Measurements from ENCODE around the gene GAL3ST2. TPM values are rescaled to one million over a fixed set of nuclear protein-coding genes. Genes with fewer than 3 reads are reported as not detected.
A peak's percentile ranks its signal among the peaks of the same experiment; 100 is the strongest.

The GAL3ST2 gene
- total and polyA plus RNA-seq, 2 of the 8 experiments (the other 6 are each of a cell fraction or from before 2014, with no cell fraction given): not detected

DNA sequence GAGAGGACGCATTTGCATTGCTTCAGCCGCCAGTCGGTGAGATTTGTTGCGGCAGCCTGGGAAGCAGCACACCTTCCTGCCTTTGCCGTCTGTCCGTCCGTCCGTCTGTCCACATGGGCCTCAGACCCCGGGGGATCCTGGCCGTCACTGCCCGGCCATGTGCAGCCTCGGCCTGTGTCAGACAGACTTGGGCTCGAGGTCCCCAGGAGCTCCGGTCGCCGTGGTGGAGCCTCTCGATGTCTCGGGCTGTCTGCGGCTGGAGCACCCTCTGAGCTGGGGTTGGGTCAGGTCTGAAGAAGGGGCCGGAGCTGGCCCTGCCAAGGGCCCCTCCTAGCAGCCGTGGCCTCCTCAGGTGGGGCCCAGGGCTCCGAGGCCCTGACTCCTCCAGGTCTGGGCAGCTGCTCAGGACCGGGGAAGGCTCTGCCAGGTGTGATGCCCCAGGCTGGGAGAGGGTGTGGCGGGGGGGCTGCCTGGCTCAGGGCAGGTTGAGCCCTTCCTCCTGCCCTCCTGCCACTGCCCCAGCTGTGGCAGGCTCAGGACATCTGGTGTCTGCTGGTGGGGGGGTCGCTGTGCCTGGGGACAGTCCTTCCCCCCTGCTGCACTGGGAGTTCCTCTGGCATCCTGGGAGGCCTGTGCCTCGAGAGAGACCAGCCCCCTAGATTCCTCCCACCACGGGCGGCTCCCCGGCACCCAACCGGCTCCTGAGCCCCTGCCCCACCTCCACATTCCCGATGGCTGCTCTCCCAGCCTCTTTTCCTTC, 44.2 kb downstream of the GAL3ST2 start:
- 87% methylated on average over 30 of the region's 31 CpGs; no CpG with 5 or more reads in 1 of the 2 experiments for WGBS, 2 experiments (ENCODE audit: extremely low coverage in 1 of 2, insufficient coverage in 1 of 2, insufficient read length in 1 of 2, insufficient replicate concordance in 2 of 2, low coverage in 1 of 2, low lambda C conversion rate in 2 of 2, missing lambda C conversion rate in 1 of 2)
- H3K4me3 ChIP-seq (ENCODE audit: extremely low read depth in 1 of 4, insufficient read depth in 2 of 4, low read depth in 3 of 4, low read length in 4 of 4): no peak overlapping the region
- peaks cover 0 to 9% (median 0%) of the 10 kb centered on the region in 4 experiments; a peak in 2 of 7 replicates for H3K4me1 ChIP-seq (replicated peaks in 1 of 4; ENCODE audit: control insufficient read depth in 3 of 4, insufficient read depth in 4 of 4, low read length in 3 of 4)
- H2BK5ac ChIP-seq (ENCODE audit: low read depth, low read length): peak overlapping the region; percentile 66; the same call in 1 of the 2 replicates
- no peak overlapping the region for H3K4me2 ChIP-seq (ENCODE audit: insufficient read depth in 1 of 2, low read depth in 2 of 2, low read length in 2 of 2)
- POLR2A ChIA-PET (ENCODE audit: partially characterized antibody): interaction anchor here (0.7 to 1.4 kb wide), 2 partner anchors 17 to 25 kb away, joined by 3 read pairs; no protein-coding TSS in a partner anchor
- H4K20me1 ChIP-seq (replicated peaks in 1 of 2; ENCODE audit: control insufficient read depth in 1 of 2, insufficient read depth in 2 of 2, low read length in 2 of 2): no peaks in the 10 kb centered on the region
- H3K14ac ChIP-seq (ENCODE audit: insufficient read length): no peak overlapping the region
- H3K79me1 ChIP-seq (ENCODE audit: low read depth, low read length): no peaks in the 10 kb centered on the region
- peak overlapping the region; percentile 40 for H4K91ac ChIP-seq (replicated peaks; ENCODE audit: insufficient read length, low read length)
- DNase-seq (ENCODE audit: low read depth in 1 of 2, low spot score in 2 of 2) (no peak), FAIRE-seq (no peak)
- H3K36me3 ChIP-seq (ENCODE audit: control insufficient read depth in 2 of 4, insufficient read depth in 4 of 4, low read length in 3 of 4): no peaks in the 10 kb centered on the region
- H2BK12ac ChIP-seq (ENCODE audit: low read depth, low read length): 0 out of 2 replicates have a peak overlapping the region, but pooled peaks have one; percentile 9
- H2BK120ac ChIP-seq (replicated peaks; ENCODE audit: low read depth, low read length): no peak overlapping the region
- H3K9ac ChIP-seq (replicated peaks in 1 of 4; ENCODE audit: extremely low read depth in 1 of 4, low read depth in 3 of 4, low read length in 3 of 4): no peak overlapping the region
- H4K8ac ChIP-seq (ENCODE audit: extremely low read depth, insufficient read depth, low read length): peak overlapping the region; percentile 51; the same call in 1 of the 2 replicates
- no peak overlapping the region; the same call in 1 of the 2 replicates for H3K18ac ChIP-seq (ENCODE audit: extremely low read depth, low read length)
- CTCF ChIA-PET (ENCODE audit: partially characterized antibody): no interaction called here
- no peak overlapping the region for H3K23ac ChIP-seq (ENCODE audit: insufficient read length)
- no peak overlapping the region for H3K4ac ChIP-seq (replicated peaks; ENCODE audit: insufficient read length, low read depth, low read length)
- no peak overlapping the region for H2BK15ac ChIP-seq (ENCODE audit: low read length)
- no peaks in the 10 kb centered on the region for H3K79me2 ChIP-seq (ENCODE audit: control insufficient read depth in 1 of 2, insufficient read depth in 2 of 2, low read length in 2 of 2)
- H3K56ac ChIP-seq (replicated peaks; ENCODE audit: insufficient read length, low read depth, low read length): no peak overlapping the region
- 0 out of 2 replicates have a peak overlapping the region, but pooled peaks have one; percentile 65 for H2AK5ac ChIP-seq (ENCODE audit: low read depth, low read length)
- no peak overlapping the region for H3K27ac ChIP-seq (ENCODE audit: low read depth, low read length)
- peaks cover 0 to 5% of the 10 kb centered on the region in 2 experiments; a peak in 2 of 4 replicates for H3K9me3 ChIP-seq (ENCODE audit: insufficient read depth in 2 of 2, low read depth in 1 of 2, low read length in 1 of 2)
- H2AFZ ChIP-seq (ENCODE audit: low read length): no peak overlapping the region
- TF ChIP-seq ASH2L (IDR thresholded peaks at IDR 0.05; ENCODE audit: low read length): no peak
- no peak for TF ChIP-seq POU5F1 (IDR thresholded peaks at IDR 0.05; ENCODE audit: low read depth, low read length)
- TF ChIP-seq ZNF274 (IDR thresholded peaks at IDR 0.05; ENCODE audit: borderline replicate concordance, extremely low read depth, low read length): no peak
- TF ChIP-seq, protein P1, sequence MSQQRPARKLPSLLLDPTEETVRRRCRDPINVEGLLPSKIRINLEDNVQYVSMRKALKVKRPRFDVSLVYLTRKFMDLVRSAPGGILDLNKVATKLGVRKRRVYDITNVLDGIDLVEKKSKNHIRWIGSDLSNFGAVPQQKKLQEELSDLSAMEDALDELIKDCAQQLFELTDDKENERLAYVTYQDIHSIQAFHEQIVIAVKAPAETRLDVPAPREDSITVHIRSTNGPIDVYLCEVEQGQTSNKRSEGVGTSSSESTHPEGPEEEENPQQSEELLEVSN (IDR thresholded peaks at IDR 0.05): no peak
- no peaks in the 10 kb centered on the region for H3K27me3 ChIP-seq (replicated peaks in 1 of 4; ENCODE audit: control insufficient read depth in 3 of 4, extremely low read depth in 1 of 4, insufficient read depth in 3 of 4, low read length in 3 of 4)
- no peaks in the 10 kb centered on the region for H3K23me2 ChIP-seq (ENCODE audit: low read depth, low read length)
- no peak overlapping the region for H4K5ac ChIP-seq (ENCODE audit: insufficient read length, low read depth, low read length)
- H2BK20ac ChIP-seq (ENCODE audit: low read length): no peak overlapping the region

Data from H1 (cell line).